GM18858 (cell line): ENCODE results near the gene TNK2.
"Not testable (repeated sequence)": the region's sequence is repeated elsewhere in the genome, so short reads cannot be mapped to it uniquely, and the experiment has no call there.

Source experiments
- ATAC-seq: cut with Tn5 transposase; IDR thresholded peaks from one replicate; pipeline ENCODE4 v1.9.1; 2021; ENCODE audit not compliant: unreplicated experiment

Gene TNK2

DNA sequence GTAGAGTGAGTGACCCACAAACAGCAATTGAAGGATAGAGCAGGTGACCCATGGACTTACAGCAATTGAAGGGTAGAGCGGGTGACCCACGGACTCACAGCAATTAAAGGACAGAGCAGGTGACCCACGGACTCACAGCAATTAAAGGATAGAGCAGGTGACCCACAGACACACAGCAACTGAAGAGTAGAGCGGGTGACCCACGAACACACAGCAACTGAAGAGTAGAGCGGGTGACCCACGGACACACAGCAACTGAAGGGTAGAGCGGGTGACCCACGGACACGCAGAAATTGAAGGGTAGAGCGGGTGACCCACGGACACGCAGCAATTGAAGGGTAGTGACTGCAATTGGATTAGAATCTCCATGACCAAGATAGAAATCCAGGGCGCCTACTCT lies 9.8 kb upstream of the TNK2 start:
- no peak for ATAC-seq

DNA sequence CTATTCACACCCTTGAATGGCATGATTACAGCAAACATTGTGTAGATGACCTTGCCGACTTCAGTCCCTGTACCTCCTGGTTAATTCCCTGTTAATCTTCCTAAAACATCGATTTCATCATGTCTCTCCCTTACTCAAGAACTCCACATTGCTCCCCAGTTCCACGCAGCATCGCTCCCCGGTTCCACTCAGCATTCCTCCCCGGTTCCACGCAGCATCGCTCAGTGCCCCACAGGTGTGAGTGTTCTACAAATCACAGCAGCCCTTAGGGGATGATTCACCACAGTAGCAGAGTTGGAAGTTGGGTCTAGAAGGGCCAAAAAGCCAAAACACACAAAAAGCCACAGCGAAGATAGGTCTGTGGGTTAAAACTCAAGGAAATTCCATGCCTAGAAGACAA lies 8.6 kb upstream of the TNK2 start:
- ATAC-seq: no peak

DNA sequence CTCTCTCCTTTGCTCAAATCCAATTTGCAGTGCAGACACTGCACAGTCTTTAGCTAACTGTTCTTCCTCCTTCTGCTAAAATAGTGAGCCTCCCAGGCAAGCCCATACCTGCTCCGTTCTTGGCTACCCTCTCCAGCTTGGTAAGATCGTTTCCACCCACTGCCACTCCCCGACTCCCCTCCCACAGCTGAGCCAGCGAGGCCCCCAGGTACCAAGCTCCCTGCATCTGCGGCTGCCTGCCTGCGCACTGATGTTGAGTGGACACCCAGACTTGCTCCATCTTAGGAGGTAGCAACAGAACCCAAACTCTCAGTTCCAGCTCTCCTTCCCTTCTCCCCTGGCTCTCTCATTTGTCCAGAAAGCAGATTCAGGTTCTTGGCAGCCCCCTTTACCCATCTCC lies 7.9 kb upstream of the TNK2 start:
- ATAC-seq: no peak

DNA sequence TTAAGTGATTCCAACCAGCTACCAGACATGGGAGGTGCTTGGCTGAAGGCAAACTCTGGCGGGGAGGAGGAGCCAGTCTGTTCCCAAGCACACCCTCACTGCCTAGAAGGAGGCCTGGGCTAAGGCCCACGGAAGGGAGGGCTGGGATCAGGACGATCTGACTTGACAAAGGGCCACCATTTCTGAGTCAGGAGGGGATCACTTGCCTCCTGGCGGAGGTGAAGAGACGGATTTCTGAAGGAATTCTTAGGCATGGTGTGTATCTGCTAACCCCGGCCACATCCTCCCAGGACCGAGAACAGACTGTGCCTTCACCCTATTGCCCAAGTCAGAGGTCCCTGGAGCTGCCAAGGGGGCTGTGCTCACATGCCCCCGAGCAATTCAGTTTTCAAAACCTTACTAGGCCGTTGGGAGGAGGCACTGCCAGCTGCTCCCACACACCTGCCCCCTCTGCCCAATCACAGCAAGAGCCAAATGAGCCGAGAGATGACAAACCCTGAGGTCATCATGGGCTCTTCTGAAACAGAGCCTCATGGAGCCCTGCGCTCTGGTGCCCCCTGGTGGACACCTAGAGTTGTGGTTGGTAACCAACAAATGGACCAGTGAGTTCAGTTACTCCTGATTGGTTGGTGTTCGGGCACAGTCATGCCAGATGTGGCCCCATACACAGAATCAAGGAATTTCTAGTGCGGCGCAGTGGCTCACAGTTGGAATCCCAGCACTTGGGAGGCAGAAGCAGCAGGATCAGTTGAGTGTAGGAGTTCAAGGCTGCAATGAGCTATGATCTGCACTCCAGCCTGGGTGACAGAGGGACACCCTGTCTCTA lies 6.5 kb upstream of the TNK2 start:
- peak; percentile 91 for ATAC-seq

DNA sequence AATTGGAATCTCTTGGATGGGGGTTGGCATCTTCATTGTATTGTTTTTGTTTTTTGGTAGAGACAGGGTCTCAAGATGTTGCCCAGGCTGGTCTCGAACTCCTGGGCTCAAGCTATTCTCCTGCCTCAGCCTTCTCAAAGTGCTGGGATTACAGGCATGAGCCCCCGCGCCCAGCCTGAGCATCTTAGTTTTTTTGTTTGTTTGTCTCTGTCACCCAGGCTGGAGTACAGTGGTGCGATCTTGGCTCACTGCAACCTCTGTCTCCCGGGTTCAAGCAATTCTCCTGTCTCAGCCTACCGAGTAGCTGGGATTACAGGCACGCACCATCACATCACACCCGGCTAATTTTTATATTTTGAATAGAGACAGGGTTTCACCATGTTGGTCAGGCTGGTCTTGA lies 5.8 kb upstream of the TNK2 start:
- not testable (repeated sequence) for ATAC-seq

DNA sequence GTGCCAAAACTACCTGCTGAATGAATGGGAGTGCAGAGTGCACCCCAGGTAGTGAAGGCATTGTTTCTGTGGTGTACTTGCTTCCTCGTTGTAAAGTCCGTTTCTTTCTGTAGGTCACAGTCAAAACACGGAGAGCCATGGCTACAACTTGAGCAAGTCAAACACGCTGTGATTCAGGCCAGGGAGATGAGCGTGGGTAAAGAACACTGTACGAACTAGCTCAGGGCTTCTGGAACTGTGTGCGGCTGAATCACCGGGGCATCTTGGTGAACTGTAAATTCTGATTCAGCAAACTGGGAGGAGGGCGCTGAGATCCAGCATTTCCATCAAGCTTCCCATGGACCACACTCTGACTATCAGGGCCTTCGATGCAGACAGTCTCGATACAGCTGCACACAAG lies 5.0 kb upstream of the TNK2 start:
- no peak for ATAC-seq

DNA sequence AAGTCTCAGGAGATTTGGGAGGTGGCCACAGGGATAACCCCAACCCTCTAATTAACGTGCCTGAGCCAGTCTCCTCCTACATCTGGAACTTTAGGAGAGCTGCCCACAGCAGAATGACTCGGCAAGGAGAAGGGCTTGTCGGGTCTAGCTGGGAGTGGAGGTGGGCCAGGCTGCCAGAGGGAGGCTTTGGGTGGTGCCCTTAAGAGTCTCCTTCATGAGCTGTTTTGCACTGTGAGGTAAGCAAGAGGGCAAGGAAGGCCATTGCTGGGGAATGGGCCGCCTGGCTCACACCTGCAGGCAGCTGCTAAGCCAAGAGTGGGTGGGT lies 3.6 kb upstream of the TNK2 start:
- ATAC-seq: no peak

DNA sequence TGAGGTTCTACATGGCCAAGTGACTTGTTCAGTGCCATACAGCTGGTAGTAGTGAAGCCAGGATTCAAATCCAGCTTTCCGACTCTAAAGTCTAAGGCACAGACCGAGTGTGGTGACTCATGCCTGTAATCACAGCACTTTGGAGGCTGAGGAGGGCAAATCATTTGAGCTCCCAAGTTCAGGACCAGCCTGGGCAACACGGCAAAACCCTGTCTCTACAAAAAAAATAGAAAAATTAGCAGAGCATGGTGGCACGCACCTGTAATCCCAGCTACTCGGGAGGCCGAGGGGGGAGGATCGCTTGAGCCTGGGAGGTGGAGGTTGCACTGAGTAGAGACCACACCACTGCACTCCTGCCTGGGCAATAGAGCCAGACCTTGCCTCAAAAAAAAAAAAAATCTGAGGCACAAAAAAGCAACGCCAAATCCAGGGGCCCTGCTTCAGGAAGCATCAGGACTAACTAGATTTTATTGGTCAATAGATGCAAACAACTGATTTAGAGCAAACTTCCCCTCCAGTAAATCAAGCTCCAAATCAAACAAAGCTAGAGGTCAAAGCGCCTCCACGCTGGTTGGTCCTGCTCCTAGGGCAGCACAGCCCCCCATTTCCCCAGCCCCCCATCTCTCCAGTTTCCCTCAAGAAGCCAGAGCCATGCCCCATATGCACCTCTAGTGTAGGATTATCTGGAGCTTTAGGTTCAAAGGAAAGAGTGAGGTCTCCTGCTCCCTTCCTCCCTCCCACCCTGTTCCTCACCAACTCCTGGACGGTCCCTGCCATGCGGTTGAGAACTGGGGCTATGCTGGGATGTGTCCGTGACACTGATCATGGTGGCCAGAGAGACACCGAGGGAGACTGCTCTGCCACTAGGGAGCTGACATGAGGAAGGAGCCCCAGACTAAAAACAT lies 2.9 kb upstream of the TNK2 start:
- no peak for ATAC-seq

DNA sequence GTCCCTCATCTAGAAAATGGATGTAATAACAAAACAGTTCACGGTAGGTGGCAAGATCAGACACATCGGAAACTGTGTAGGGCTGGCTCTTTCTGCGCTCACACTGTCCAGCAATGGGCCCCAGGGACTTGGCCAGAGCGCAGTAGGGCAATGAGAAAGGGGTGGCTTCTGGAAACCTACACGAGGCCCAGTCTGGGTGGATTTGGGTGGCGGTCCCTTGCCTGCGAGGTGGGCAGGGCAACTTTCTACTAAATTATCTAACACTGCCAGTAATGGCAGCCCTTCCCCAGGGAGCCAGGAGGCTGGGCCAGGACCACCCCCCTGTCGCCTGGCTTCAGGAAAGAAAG lies 2.1 kb upstream of the TNK2 start:
- no peak for ATAC-seq

DNA sequence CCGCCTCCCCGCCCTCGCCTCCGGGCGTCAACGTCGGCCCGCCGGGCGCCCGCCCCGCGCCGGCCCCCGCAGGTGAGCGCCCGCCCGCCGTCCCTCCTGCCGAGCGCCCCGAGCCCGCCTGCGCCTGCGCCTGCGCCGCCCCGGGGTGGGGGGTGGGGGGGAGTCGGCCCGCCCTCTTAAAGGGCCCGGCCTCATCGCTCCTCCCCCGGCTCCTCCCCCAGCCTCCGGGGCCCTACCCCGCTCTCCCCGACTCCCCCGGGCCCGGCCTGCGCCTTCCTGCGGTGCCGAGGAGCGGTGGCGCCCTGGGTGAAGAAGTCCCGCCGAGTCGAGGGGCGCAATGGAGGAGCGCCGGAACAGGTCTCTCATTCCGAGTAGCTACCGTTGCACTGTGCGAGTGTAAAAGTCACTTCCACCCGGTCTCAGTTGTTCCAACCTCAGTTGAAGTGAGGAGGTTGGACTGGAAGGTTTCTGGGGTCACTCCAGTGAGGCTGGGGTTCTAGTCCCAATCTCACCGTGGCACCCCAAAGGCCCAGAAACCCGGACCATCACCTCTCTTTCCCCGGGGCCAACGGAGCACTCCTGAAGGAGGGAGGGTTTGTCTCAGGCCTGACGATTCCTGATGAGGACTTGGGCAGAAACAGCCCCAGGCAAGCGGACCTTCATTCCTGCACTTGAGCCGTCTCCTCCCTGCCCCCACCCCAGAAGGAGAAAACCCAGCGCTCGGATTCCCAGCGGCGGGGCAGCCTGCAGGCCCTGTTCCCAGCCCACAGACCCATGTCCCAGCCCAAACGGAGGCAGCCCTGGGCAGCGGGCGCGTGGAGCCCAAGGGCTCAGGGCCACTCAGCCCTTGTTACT lies 1.5 kb upstream of the TNK2 start:
- no peak for ATAC-seq

DNA sequence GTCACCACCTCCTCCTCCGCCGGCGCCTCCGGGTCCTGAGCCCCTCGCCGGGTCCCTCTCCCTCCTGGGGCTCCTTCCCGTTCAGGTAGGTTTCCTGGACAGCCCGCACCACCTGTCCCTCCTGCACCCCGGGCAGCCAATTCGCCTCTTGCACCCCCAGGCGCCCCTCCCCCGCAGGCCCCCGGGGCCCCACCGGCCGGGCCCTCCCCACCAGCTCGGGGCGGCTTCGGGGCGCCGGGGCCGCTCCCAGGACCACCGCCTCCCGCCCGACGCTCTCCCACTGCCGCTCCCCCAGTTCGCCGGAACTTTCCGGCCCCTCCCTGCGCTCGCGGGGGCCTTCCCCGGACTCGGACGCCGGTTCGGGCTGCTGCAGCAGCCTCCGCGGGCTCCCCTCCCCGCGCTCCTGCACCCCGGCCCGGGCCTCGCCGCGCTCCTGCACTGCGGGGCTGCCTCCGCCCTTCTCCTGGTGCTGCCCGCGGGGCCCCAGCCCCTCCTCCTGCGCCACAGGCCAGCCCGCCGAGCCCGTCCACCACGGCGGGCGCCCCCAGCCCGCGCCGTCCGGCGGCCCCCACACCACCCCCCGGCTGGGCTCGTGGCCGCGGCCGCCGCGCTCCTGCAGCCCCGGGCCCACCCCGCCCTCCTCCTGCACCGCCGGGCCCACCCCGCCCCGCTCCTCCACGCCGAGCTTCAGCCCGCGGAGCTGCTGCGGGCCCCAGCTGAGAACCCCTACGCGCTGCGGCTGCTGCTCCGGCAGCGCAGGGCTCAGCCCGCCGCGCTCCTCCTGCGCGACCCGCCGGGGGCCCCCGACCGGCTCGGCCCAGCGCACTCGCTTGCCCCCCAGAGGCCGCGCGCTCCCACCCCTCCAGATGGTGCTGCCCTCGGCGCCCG lies 587 bp upstream of the TNK2 start:
- no peak for ATAC-seq

DNA sequence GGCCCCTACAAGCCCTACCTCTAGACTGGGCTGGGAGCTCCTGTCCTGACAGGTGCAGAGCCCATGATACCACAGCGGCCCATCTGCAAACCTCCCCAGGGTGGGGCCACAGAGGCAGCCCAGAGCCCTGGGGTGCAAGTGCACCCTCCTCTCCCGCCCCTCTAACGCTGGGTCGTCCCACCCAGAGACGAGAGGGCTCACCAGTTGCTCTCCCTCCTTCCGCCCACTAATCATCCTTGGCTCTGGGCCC lies 742 bp downstream of the TNK2 start:
- ATAC-seq: no peak

DNA sequence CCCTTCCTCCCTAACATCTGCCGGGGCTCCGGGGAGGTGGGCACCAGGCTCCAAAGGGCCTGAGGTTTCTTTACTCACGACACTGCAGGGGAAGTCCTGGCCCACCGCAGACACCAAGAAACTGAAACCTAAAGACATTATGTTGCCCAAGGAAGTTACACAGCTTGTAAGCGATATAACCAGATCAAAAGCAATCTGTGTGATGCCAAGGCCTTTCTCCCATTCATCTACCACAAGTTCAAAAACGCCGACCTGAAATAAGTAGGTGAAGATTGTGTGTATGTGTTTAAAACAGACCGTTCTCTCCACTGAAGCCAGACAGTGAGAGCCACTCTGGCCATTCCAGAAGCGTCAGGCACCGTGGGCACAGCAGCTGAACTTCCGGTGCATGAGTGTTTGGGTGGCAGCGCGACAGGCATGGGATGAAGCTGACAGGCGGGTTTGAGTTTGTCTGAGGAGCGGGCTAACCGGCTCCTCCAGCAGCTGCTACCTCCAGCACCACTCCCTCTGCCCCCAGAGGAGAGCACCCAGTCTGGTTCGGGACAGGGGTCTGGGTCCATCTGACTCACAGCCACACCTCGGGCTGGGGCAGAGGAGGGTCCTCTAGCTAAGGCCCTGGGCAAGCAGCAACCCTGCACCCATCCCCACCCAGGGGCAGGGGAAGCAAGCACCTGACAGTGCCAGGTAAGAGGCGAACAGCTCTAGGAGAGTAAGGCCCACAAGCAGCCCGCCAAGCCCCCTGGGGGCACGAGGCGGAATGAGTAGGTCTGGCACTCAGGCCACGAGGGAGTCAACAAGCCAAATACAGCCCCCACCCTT lies 1.3 kb downstream of the TNK2 start:
- ATAC-seq: peak; percentile 18

DNA sequence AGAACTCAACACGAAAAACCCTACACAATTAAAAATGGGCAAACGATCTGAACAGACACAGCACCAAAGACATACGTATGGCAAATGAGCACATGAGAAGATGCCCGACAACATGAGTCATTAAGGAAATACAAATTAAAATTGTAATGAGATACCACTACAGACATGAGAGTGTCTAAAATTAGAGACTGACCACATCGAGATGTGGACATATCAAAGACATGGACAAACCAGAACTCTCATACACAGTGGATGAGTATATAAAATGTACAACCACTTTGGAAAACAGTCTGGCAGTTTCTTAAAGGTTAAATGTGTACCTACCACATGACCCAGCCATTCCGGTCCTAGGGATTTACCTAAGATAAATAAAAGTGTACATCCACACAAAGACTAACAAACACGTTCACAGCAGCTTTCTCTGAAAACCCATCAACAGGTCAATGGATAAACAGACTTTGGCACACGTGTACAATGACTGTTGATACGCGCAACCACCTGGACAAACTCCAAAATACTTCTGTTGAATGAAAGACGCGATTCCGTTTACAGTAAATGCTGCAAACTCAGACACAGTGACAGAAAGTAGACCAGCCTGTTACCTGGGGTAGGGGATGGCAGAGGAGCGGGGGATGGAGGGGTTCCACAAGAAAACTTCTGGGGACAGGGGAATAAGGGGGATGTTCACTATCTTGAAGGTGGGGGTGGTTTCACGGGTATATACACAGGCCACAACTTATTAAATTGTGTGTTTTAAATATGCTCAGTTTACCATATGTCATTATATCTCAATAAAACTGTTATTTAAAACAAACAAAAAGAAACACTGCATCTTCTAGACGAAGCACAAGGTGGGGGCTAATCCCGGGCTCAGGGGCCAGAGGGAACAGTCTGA lies 2.1 kb downstream of the TNK2 start:
- ATAC-seq: no peak

DNA sequence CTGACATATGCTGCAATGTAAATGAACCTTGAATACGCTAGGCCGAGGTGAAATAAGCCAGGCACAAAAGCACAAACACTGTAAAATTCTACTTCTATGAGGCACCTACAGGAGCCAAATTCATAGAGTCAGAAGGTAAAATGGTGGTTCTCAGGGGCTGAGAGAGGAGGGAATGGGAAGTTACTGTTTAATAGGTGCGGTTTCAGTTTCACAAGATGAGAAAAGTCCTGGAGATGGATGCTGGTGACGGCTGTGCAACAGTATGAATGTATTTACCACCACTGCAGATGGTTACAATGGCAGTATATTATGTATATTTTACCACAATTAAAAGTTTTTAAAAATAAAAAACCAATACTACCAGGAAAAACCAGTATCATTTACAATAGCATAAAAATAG lies 4.0 kb downstream of the TNK2 start:
- no peak for ATAC-seq

DNA sequence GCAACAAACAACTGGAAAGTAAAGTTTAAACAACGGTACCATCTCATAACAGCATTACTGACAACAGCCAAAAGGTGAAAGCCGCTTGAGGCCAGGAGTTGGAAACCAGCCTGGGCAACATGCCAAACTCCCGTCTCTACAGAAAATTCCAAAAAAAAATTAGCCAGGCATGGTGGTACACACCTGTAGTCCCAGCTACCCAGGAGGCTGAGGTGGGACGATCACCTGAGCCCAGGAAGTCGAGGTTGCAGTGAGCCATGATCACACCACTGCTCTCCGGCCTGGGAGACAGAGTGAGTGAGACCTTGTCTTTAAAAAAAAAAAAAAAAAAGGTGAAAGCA lies 4.4 kb downstream of the TNK2 start:
- ATAC-seq: no peak

DNA sequence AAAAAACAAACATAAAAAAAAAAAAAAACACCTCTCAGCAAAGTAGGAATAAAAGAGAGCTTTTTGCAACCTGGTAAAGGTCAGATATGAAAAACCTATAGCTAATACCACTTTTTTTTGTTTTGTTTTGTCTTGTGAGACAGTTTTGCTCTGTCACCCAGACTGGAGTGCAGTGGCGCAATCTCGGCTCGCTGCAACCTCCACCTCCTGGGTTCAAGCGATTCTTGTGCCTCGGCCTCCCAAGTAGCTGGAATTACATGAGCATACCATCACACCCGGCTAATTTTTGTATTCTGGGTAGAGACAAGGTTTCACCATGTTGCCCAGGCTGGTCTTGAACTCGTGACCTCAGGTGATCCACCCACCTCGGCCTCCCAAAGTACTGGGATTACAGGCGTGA lies 5.7 kb downstream of the TNK2 start:
- not testable (repeated sequence) for ATAC-seq

DNA sequence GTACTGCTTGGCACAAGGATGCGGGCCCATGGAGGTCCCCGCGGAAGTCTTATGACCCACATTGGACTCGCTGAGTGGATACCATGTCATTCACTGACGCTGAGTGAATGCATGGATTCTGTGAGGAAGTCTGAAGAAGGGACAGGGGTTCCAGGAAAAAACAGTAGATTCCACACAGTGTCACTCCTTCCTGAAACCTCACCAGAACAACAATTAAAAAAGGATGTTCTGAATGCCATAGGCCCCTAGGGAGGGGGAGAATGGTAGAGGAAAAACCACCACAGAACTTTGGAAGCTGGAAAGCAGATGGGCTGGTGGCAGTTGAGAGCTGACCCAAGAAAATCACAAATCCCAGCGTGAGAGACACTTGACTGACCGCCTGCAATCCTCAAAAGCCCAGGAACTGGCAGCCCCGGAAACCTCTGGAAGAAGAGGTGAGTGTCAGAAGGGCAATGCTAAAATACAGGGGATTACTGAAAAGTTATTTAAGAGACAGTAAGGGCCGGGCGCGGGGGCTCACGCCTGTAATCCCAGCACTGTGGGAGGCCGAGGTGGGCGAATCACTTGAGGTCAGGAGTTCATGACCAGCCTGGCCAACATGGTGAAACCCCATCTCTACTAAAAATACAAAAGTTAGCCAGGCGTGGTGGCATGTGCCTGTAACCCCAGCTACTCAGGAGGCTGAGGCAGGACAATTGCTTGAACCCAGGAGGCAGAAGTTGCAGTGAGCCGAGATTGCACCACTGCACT lies 6.3 kb downstream of the TNK2 start:
- not testable (repeated sequence) for ATAC-seq
